GM19023 (cell line): Measurements from ENCODE around the gene SASH3.
A peak's percentile ranks its signal among the peaks of the same experiment; 100 is the strongest.

Experiments used
- ATAC-seq: cut with Tn5 transposase; IDR thresholded peaks from one replicate; pipeline ENCODE4 v1.9.1; 2021; ENCODE audit warnings: mild to moderate bottlenecking, moderate library complexity; ENCODE audit not compliant: unreplicated experiment

Gene SASH3

GRCh38 chrX:129782706-129783105, 3.0 kb downstream of the SASH3 start:
- ATAC-seq, result no peak

GRCh38 chrX:129783291-129783713, 3.6 kb downstream of the SASH3 start:
- ATAC-seq, result no peak

- no peak for ATAC-seq
These were observed 4.6 kb downstream of the SASH3 start for GRCh38 chrX:129784371-129784770.

- ATAC-seq, result no peak
These were observed 5.6 kb downstream of the SASH3 start for GRCh38 chrX:129785160-129785947.

- ATAC-seq, result peak; percentile 71
These were observed 6.5 kb downstream of the SASH3 start for GRCh38 chrX:129786210-129786651.

GRCh38 chrX:129787336-129788055, 7.7 kb downstream of the SASH3 start:
- no peak for ATAC-seq

GRCh38 chrX:129788527-129788926, 8.8 kb downstream of the SASH3 start:
- ATAC-seq, result no peak

- no peak for ATAC-seq
These were observed 10.4 kb downstream of the SASH3 start for GRCh38 chrX:129790146-129790545.

GRCh38 chrX:129790808-129791207, 11.1 kb downstream of the SASH3 start:
- no peak for ATAC-seq

GRCh38 chrX:129791336-129791735, 11.6 kb downstream of the SASH3 start:
- ATAC-seq, result no peak

- ATAC-seq, result no peak
These were observed 12.3 kb downstream of the SASH3 start for GRCh38 chrX:129791961-129792570.

- ATAC-seq, result no peak
These were observed 13.0 kb downstream of the SASH3 start for GRCh38 chrX:129792586-129793291.

GRCh38 chrX:129793604-129794191, 13.9 kb downstream of the SASH3 start:
- ATAC-seq, result no peak

GRCh38 chrX:129795584-129795983, 15.8 kb downstream of the SASH3 start:
- ATAC-seq, result no peak

GRCh38 chrX:129797251-129797906, 17.6 kb downstream of the SASH3 start:
- no peak for ATAC-seq

- ATAC-seq, result no peak
These were observed 18.7 kb downstream of the SASH3 start for GRCh38 chrX:129798456-129798855.

- ATAC-seq, result no peak
These were observed 19.1 kb downstream of the SASH3 start for GRCh38 chrX:129798888-129799287.

GRCh38 chrX:129800186-129800585, 20.4 kb downstream of the SASH3 start:
- no peak for ATAC-seq

- ATAC-seq, result no peak
These were observed 23.1 kb downstream of the SASH3 start for GRCh38 chrX:129802863-129803262.

GRCh38 chrX:129804806-129805205, 25.1 kb downstream of the SASH3 start:
- no peak for ATAC-seq
